Psoas muscle (tissue), 8 donors: ENCODE results near the gene AIG1. TPM values are rescaled to one million over a fixed set of nuclear protein-coding genes. Genes with fewer than 3 reads are reported as not detected.
A peak's percentile ranks its signal among the peaks of the same experiment; 100 is the strongest.

ENCODE experiments used
- ATAC-seq, 4 donors: fragments of 200-7000 bp; cut with Tn5 transposase; one replicate each; pipeline ENCODE4 v1.9.1; 2020; ENCODE audit warnings: moderate library complexity in 3 of 4, mild to moderate bottlenecking in 2 of 4
- DNase-seq, 2 donors: peaks; one replicate each; pipeline ENCODE4 v3.0.0-alpha.2; 2020
- H3K27ac ChIP-seq: fragments of 200-600 bp; one replicate; pipeline ENCODE4 v1.8.0; 2022
- H3K27me3 ChIP-seq, 3 donors: fragments of 200-600 bp in 1 of 3; one replicate each; pipeline versions ENCODE4 v1.6.1 to v1.8.0; 2013 to 2022; ENCODE audit warnings: low read length in 2 of 3, mild to moderate bottlenecking in 2 of 3, moderate library complexity in 1 of 3; ENCODE audit not compliant: insufficient read depth in 3 of 3
- H3K36me3 ChIP-seq, 2 donors: fragments of 200-600 bp in 1 of 2; one replicate each; pipeline versions ENCODE4 v1.6.1 to v1.8.0; 2013 to 2022; ENCODE audit warnings: low read depth in 1 of 2, mild to moderate bottlenecking in 1 of 2, moderate library complexity in 1 of 2; ENCODE audit not compliant: insufficient read depth in 1 of 2
- H3K4me1 ChIP-seq: fragments of 200-600 bp; one replicate; pipeline ENCODE4 v1.8.0; 2022
- H3K4me3 ChIP-seq: fragments of 200-600 bp; one replicate; pipeline ENCODE4 v1.8.0; 2022; ENCODE audit warnings: mild to moderate bottlenecking
- H3K9me3 ChIP-seq: fragments of 200-600 bp; one replicate; pipeline ENCODE4 v1.8.0; 2022
- WGBS, 3 donors: extraction: QIAGEN DNeasy Blood & Tissue Kit; methylation state at CpG; one replicate each; pipeline versions ENCODE4 v1.1.6 to v1.1.7; 2013; 5-methylcytosine and 5-hydroxymethylcytosine counted together
- intact Hi-C, 2 donors: fragments of 100-400 bp; cut with DNase I; formaldehyde crosslinking; loops; one replicate each; pipeline versions ENCODE4 v1.11.0 to v1.14.2; 2022
- polyA plus RNA-seq, 3 donors: library from polyadenylated mRNA; stranded (reverse); fragments of 200-250 nt; gene quantifications; one replicate each; pipeline ENCODE4 v1.2.3, GENCODE V29; 2013
- total RNA-seq, 4 donors: library from RNA; stranded (reverse); fragmentation: NEBNext Ultra II Directional in 2 of 4; extraction: Animal tissue kit (Norgen Biotek cat#: 25700) in 2 of 4; gene quantifications; one replicate each; pipeline versions ENCODE4 v1.2.1 to v1.2.4, GENCODE V29; 2021 to 2023
- TF ChIP-seq, protein P1 (sequence below): fragments of 200-600 bp; IDR thresholded peaks from one replicate; pipeline ENCODE4 v1.8.0; 2022; ENCODE audit warnings: antibody characterized with exemption
- donor health status: healthy with polysubstance abuse.
- donor health status: DM: no; HTN: no; CAD: no; lungs with moderate emphysema.
- donor health status: Bipolar disorder and iron deficiency.
- donor health status: healthy.
- donor health status: DM: yes; HTN: yes; CAD: no.
- donor health status: DM: no; HTN: no; CAD: no.
- donor health status: DM: no; HTN: no; CAD: no.
- donor health status: DM: yes; HTN: yes; CAD: no.

AIG1 gene
- total and polyA plus RNA-seq, 7 donors, result 4.0 to 24.6 (median 5.8) TPM

DNA sequence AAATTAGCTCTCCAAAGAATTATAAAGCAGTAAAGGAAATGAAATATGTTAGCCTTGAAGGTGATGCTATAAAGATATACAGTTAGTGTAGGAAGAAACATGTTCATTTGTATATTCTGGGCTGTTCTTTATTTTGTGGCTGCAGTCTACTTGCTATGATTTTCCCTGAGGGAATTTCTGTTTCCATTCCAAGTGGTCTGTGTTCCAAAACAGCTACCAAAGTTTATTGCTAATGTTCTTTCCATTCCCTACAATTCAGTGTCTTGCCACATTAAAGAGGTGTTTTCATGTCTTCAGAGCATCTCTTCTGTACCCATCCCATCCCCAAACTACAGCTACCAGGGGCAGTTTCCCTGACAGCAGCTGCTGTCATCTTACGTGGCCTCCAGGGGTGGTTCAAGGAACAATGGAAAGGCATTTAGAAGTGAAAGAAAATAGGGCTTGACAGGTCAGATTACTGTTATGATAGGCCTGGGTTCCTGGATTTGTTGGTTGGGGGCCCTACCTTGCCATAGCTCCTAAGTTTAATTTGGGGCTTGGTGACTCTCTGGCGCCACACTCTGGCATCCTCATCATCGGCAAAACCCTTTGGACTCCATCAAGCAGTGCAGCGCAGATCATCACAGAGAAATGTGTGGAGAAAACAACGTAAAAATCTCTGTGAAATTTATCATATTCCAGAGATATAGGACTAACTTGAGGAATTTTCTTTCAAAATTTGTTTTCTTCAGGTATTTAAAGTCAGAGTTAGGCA lies 33.8 kb upstream of the AIG1 start:
- TF ChIP-seq, protein P1, sequence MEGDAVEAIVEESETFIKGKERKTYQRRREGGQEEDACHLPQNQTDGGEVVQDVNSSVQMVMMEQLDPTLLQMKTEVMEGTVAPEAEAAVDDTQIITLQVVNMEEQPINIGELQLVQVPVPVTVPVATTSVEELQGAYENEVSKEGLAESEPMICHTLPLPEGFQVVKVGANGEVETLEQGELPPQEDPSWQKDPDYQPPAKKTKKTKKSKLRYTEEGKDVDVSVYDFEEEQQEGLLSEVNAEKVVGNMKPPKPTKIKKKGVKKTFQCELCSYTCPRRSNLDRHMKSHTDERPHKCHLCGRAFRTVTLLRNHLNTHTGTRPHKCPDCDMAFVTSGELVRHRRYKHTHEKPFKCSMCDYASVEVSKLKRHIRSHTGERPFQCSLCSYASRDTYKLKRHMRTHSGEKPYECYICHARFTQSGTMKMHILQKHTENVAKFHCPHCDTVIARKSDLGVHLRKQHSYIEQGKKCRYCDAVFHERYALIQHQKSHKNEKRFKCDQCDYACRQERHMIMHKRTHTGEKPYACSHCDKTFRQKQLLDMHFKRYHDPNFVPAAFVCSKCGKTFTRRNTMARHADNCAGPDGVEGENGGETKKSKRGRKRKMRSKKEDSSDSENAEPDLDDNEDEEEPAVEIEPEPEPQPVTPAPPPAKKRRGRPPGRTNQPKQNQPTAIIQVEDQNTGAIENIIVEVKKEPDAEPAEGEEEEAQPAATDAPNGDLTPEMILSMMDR, result peak; percentile 68
- Histone ChIP-seq H3K9me3 (no peaks in the 10 kb centered on the region), H3K27ac (no peak overlapping the region), H3K36me3 (no peaks in the 10 kb centered on the region), H3K4me1 (no peaks in the 10 kb centered on the region), H3K27me3 (no peaks in the 10 kb centered on the region), H3K4me3 (no peak overlapping the region)
- intact Hi-C loops, result loop anchor here (1.0 to 10.0 kb wide), 4 partner anchors 72 to 552 kb away; no protein-coding TSS in a partner anchor
- ATAC-seq, result peak; percentile 64 to 91 (median 78)
- 47 to 61% (median 57%) methylated on average over 5 of the region's 5 CpGs for WGBS, 3 donors
- DNase-seq, result peak; percentile 42 to 60

DNA sequence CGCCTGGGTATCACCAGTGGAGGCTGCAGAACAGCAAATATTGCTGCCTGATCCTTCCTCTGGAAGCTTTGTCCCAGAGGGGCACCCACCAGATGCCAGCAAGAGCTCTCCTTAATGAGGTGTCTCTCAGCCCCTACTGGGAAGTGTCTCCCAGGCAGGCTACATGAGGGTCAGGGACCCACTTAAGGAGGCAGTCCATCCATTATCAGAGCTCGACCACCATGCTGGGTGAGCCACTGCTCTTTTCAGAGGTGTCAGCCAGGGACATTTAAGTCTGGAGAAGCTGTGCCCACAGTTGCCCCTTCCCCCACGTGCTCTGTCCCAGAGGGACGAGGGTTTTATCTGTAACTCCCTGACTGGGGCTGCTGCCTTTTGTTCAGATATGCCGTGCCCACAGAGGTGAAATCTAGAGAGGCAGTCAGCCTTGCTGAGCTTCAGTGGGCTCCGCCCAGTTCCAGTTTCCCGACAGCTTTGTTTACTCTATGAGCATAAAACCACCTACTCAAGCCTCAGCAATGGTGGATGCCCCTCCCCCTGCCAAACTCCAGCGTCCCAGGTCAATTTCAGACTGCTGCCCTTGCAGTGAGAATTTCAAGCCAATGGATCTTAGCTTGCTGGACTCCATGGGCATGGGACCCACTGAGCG lies 25.9 kb upstream of the AIG1 start:
- WGBS, 3 donors, result 81 to 83% (median 81%) methylated on average over 9 of the region's 9 CpGs

DNA sequence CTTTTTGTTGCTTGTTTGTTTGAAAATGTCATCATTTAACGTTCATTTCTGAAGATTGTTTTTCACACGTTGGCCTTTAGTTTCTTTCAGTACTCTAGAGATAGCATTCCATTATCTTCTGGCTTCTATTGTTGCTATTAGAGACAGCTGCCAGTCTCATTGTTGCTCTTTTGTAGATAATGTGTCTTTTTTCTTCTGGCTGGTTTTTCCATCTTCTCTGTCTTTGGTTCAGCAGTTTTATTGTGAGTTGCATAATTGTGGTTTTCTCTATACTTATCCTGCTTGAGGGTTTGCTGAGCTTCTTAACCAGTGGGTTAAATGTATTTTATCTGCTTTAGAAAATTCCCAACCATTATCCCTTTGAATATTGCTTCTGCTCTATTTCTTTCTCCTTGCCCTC lies 23.2 kb upstream of the AIG1 start:
- Histone ChIP-seq H3K4me3 (no peak overlapping the region), H3K4me1 (no peaks in the 10 kb centered on the region), H3K9me3 (no peaks in the 10 kb centered on the region), H3K27ac (no peak overlapping the region), H3K27me3 (no peaks in the 10 kb centered on the region), H3K36me3 (no peaks in the 10 kb centered on the region)
- DNase-seq, result no peak
- intact Hi-C loops, result no loop called here
- 51 to 64% (median 63%) methylated on average over 2 of the region's 2 CpGs for WGBS, 3 donors
- TF ChIP-seq, protein P1, result no peak
- no peak for ATAC-seq

More for the DNA sequence above, 25.9 kb upstream of the AIG1 start:
- no peaks in the 10 kb centered on the region for H3K4me1 ChIP-seq
- no peaks in the 10 kb centered on the region for H3K36me3 ChIP-seq
- TF ChIP-seq, protein P1, result no peak
- H3K9me3 ChIP-seq, result no peaks in the 10 kb centered on the region
- H3K4me3 ChIP-seq, result no peak overlapping the region
- no peaks in the 10 kb centered on the region for H3K27me3 ChIP-seq
- no peak for DNase-seq
- ATAC-seq, result no peak
- intact Hi-C loops, result no loop called here
- no peak overlapping the region for H3K27ac ChIP-seq

DNA sequence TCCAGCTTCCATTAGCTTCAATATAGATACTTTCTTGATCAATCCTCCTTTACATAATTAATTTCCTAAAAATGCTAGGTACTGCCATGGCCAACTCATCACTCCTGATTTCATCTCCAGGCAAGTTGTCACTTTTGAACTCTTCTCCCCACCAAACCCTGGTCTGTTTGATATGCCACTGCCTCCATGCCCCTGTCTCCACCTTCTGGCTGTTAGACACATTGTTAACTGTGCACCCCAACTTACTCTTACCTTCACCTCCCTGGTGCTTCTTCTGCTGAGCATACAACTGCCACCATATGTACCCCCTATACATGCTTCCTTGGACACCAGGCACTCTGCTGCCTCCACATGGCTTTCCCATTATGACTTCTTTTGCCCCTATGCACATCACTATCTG lies 21.9 kb upstream of the AIG1 start:
- DNase-seq, result no peak
- Histone ChIP-seq H3K27ac (no peak overlapping the region), H3K27me3 (no peaks in the 10 kb centered on the region), H3K9me3 (no peaks in the 10 kb centered on the region), H3K4me1 (no peaks in the 10 kb centered on the region), H3K4me3 (no peak overlapping the region), H3K36me3 (no peaks in the 10 kb centered on the region)
- intact Hi-C loops, result no loop called here
- TF ChIP-seq, protein P1, result no peak
- no peak for ATAC-seq
